Esophagus squamous epithelium (tissue), 4 donors: ENCODE results near the gene MTOR.

Experiments
- CTCF ChIP-seq, 6 experiments: fragments of 450-650 bp in 4 of 6; fragments of 200-600 bp in 2 of 6; sonication (generic) in 2 of 6; IDR thresholded peaks; one replicate each; pipeline ENCODE4 v1.5.1; 2016 to 2019; ENCODE audit warnings: antibody characterized with exemption in 6 of 6, mild to moderate bottlenecking in 4 of 6, moderate library complexity in 4 of 6
- POLR2A ChIP-seq, 4 donors: fragments of 450-650 bp; IDR thresholded peaks; one replicate each; pipeline ENCODE4 v1.6.1; 2017; ENCODE audit warnings: antibody characterized with exemption in 4 of 4, mild to moderate bottlenecking in 4 of 4, moderate library complexity in 3 of 4

GRCh38 chr1:11291049-11291448 is 28.7 kb upstream of the MTOR start:
- TF ChIP-seq CTCF (IDR thresholded peaks at IDR 0.05) (no peak), POLR2A (IDR thresholded peaks at IDR 0.05) (no peak)
